Duodenal mucosa (tissue), 2 donors: ENCODE results near the gene PPARA.
"Not testable (repeated sequence)": the region's sequence is repeated elsewhere in the genome, so short reads cannot be mapped to it uniquely, and the experiment has no call there.

Experiments
- H3K27ac ChIP-seq: one replicate; pipeline ENCODE4 v1.7.0; 2013; ENCODE audit warnings: low read depth, low read length
- H3K27me3 ChIP-seq, 2 donors: one replicate each; pipeline ENCODE4 v1.7.0; 2013; ENCODE audit warnings: low read length in 2 of 2, control low read depth in 1 of 2; ENCODE audit not compliant: insufficient read depth in 2 of 2, control insufficient read depth in 1 of 2
- H3K36me3 ChIP-seq, 2 donors: one replicate each; pipeline ENCODE4 v1.7.0; 2013; ENCODE audit warnings: low read length in 2 of 2, control low read depth in 1 of 2; ENCODE audit not compliant: insufficient read depth in 2 of 2, control insufficient read depth in 1 of 2
- H3K4me1 ChIP-seq, 2 donors: one replicate each; pipeline ENCODE4 v1.7.0; 2013; ENCODE audit warnings: low read length in 2 of 2, control low read depth in 1 of 2; ENCODE audit not compliant: insufficient read depth in 2 of 2, control insufficient read depth in 1 of 2
- H3K4me3 ChIP-seq, 2 donors: one replicate each; pipeline ENCODE4 v1.7.0; 2013; ENCODE audit warnings: low read length in 2 of 2, low read depth in 1 of 2
- H3K9ac ChIP-seq, 2 donors: one replicate each; pipeline ENCODE4 v1.7.0; 2013; ENCODE audit warnings: low read length in 2 of 2, low read depth in 1 of 2
- H3K9me3 ChIP-seq, 2 donors: one replicate each; pipeline ENCODE4 v1.7.0; 2013; ENCODE audit warnings: low read length in 2 of 2, control low read depth in 1 of 2; ENCODE audit not compliant: control insufficient read depth in 1 of 2

The PPARA gene

DNA sequence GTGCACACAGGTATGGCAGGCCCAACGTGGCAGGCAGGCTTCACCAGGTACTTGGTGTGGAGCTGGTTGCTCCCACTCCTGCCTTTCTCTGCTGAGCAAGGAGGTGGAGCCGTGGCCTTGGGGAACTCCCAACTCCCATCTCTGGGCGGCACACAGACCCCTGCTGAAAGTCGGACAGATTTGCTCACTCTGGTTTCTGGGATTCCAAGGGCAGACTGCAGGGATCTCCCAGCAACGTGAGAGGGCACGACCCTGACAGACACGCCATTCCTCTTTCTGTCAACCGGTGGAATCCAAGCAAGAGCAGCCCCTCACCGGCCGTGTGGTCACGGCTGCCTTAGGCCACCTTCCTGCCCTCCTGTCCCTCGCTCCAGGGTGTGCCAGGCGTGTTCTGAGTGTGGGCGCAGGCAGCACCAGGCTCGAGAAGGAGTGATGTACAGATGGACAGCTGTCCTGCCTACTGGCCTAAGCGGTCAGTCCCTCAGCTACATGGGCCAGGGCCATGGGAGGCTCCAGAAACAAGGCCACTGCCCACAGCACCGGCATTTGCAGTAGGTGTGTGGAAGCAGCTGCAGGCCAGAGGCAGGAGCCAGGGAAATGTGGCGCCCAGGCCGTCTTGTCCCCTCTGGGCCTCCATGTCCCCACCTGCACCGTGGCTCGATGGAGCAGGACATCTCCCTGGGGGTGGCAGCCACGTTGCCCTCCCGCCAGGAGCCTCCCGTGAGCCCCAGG, 13.7 kb upstream of the PPARA start:
- H3K27ac ChIP-seq, result no peak overlapping the region
- no peak overlapping the region for H3K4me3 ChIP-seq
- no peaks in the 10 kb centered on the region for H3K36me3 ChIP-seq
- no peaks in the 10 kb centered on the region for H3K4me1 ChIP-seq
- no peak overlapping the region for H3K9ac ChIP-seq
- H3K27me3 ChIP-seq, result no peaks in the 10 kb centered on the region
- no peaks in the 10 kb centered on the region for H3K9me3 ChIP-seq

DNA sequence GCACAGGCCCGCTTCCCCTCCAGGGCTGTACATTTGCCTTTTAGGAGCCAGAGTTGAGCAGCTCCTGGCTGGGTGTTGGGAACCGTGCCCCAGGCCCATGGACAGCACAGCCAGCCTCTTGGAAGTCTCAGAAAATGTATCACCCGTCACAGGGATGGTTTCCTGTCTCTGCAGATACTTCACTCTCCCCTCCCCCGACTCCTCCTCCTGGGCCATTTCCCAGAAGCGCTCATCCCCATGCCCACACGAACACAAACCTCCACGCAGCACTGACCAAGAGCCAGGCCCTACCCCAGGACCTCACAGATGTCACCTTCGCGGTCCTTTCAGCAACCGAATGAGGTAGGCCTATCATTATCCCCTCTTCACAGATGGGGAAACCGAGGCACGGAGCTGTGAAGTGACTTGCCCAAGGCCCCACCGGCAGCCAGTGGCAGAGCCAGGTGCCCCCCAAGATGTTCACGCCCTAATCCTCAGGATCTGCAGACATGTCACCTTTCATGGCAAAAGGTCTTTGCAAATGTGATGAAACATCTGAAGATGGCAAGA, 13.0 kb upstream of the PPARA start:
- Histone ChIP-seq H3K27ac (no peak overlapping the region), H3K36me3 (no peaks in the 10 kb centered on the region), H3K27me3 (no peaks in the 10 kb centered on the region), H3K4me3 (no peak overlapping the region), H3K9ac (no peak overlapping the region), H3K4me1 (no peaks in the 10 kb centered on the region), H3K9me3 (no peaks in the 10 kb centered on the region)

DNA sequence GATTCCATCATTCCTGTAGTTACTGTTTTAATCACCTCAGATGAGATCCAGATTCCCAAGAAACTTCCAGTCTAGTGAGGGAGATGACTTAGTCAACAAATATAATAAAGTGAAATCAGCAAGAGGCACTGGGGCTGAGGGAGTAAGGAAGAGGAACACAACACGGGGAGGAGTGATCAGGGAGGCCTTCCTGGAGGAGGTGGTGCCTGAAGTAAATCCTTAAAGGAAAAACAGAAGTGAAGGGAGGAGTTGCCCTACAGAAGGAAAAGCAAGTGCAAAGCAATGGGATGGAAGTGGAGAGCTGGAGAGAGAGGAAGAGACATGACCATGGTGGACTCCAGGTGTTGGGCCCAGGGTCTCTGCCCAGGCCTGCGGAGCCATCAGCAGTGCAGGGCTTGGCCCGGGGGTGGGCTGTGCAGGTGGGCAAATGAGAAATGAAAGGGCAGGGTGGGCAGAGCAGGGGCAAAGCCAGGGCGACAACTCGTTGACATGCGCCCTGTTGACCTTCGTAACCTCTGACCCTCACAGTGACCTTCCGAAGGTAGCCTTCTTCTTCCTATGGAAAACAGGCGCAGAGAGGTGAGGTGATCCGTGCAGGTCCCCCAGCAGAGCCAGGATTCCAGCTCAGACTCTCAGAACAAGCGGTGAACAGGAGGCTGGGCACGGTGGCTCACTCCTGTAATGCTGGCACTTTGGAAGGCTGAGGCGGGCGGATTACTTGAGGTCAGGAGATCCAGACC, 12.1 kb upstream of the PPARA start:
- Histone ChIP-seq H3K4me1 (no peaks in the 10 kb centered on the region), H3K9ac (no peak overlapping the region), H3K36me3 (no peaks in the 10 kb centered on the region), H3K27ac (no peak overlapping the region), H3K9me3 (no peaks in the 10 kb centered on the region), H3K27me3 (no peaks in the 10 kb centered on the region), H3K4me3 (no peak overlapping the region)

DNA sequence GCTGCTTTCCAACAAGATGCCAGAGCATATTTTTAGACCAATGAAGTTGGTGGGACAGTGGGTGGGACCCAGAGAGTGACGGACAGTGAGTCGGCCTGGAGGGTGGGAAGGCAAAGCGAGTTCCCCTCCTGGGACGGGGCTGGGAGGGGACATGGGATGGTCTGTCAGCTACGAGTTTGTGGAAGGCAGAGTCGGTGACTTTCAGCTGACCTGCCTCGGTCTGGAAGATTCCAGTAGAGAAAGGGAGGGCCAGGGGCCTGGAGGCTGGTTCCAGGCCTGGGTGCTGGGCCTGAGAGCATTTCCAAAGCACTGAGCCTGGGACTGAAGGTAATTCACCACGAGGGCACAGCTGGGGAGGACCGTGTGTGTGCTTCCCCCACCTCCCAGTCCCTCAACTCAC, 10.9 kb upstream of the PPARA start:
- not testable (repeated sequence) for H3K27ac ChIP-seq, H3K36me3 ChIP-seq

DNA sequence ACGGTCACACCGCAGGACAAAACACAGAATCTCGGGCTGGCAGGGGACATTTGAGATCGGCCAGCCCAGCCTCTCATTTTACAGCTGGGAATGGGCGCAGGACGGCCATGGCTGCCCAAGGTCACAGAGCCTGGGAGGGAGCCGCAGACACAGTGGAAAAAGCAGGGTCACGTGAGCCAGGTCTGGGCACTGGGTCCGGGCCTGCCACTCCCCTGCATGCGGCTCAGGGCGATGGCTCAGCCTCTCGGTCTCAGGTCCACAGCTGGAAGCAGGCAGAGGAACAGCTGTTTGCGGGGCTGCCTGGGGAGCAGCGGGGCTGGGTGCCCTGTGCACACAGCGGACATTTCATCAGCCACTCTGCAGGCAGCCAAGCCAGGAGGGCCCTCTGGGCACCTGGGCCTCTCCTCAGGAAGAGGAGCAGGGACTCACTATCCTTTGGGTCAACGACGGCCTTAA, 10.4 kb upstream of the PPARA start:
- Histone ChIP-seq H3K9me3 (no peaks in the 10 kb centered on the region), H3K4me1 (peaks cover 0 to 4% of the 10 kb centered on the region in 2 donors), H3K27me3 (no peaks in the 10 kb centered on the region), H3K4me3 (no peak overlapping the region), H3K36me3 (no peaks in the 10 kb centered on the region), H3K27ac (no peak overlapping the region), H3K9ac (no peak overlapping the region)

More for the DNA sequence above, 10.9 kb upstream of the PPARA start:
- H3K4me3 ChIP-seq, H3K27me3 ChIP-seq, H3K9me3 ChIP-seq, H3K4me1 ChIP-seq, H3K9ac ChIP-seq: not testable (repeated sequence)

DNA sequence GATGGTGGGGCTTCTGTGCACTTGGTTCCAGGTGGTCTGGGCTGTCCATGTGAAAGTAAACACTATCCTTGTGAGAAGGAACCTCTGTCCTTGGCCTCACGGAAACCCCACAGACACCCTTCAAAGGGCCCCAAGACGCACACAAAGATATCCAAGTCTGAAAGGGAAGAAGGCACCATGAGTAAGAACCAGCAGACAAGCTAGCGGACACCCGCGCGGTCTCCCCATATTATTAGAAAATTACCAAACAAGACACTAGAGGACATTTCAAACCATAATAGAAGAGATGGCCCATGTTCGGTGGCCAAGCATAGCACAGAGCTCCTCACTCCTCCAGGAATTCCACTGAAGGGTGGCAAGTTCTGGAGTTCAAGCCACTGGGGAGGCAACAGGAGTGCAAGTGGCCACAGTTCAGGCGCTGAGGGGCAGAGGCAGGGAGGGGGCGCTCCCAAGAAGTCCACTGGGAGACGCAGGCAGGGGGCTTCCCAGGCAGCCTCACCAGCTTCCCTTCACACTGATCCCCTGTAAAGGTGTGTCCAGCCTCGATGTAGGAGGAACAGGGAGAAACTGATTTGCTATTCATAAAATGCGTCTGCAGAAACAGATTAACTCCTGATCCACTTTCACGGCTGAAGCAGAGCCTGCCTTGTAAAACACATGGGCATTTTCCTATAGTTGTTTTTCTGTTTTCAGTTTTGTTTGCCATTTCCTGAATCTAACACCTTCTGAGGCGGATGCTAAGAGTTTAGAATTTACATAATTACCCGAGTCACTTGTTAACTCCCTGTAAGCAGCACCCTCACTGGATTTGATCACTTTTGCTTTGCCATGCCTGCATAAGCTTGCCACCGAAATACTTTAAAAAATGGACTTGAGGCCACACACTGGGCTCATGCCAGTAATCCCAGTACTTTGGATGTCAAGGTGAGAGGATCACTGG, 9.1 kb upstream of the PPARA start:
- H3K27ac ChIP-seq, result no peak overlapping the region
- no peak overlapping the region for H3K9ac ChIP-seq
- H3K27me3 ChIP-seq, result no peaks in the 10 kb centered on the region
- H3K4me1 ChIP-seq, result peaks cover 0 to 4% of the 10 kb centered on the region in 2 donors
- no peaks in the 10 kb centered on the region for H3K36me3 ChIP-seq
- H3K9me3 ChIP-seq, result no peaks in the 10 kb centered on the region
- no peak overlapping the region for H3K4me3 ChIP-seq

DNA sequence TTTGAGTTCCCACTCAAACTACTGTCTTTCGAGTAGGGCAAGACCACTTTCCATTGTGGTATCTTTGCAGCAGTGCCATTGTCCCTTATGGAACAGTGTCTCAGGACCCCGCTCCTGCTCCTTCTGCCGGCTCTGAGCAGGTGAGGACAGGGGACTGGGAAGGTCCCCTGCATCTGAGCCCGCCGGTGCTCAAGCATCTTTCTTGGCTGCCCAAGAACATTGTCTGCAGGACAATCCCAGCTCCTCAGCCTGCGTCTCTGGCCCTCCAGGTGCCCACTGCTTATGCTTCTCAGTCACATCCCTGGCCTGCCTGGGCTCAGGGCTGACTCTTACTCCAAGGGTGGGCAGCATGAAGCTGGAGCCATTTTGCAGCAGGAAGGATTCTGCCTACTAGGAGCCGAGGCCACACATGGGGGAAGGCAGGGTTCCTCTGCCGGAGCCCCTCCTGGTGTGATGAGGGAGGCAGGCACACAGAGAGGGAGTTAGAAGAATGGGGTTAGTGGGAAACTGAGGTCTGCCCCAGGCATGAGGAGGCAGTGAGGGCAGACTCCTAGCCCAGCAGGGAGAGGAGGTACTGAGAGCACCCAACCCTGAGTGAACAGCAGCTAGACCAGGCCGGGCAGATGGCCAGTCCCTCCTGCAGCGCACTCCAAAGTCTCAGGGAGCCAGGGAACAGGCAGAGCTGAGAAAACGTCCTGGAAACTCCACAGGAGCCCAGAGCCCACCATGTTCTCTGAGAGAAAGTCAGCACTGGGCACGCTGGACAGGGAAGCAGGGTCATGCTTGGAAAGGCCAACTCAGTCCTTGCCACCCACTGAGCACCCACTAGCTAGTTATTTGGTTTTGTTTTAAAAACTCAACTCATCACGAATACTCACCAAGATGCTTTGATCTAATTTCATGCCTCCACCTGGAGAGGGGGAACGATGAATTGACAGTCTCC, 7.5 kb upstream of the PPARA start:
- Histone ChIP-seq H3K27me3 (no peaks in the 10 kb centered on the region), H3K4me1 (peaks cover 6 to 16% of the 10 kb centered on the region in 2 donors), H3K4me3 (no peak overlapping the region), H3K36me3 (no peaks in the 10 kb centered on the region), H3K27ac (no peak overlapping the region), H3K9ac (no peak overlapping the region), H3K9me3 (no peaks in the 10 kb centered on the region)

DNA sequence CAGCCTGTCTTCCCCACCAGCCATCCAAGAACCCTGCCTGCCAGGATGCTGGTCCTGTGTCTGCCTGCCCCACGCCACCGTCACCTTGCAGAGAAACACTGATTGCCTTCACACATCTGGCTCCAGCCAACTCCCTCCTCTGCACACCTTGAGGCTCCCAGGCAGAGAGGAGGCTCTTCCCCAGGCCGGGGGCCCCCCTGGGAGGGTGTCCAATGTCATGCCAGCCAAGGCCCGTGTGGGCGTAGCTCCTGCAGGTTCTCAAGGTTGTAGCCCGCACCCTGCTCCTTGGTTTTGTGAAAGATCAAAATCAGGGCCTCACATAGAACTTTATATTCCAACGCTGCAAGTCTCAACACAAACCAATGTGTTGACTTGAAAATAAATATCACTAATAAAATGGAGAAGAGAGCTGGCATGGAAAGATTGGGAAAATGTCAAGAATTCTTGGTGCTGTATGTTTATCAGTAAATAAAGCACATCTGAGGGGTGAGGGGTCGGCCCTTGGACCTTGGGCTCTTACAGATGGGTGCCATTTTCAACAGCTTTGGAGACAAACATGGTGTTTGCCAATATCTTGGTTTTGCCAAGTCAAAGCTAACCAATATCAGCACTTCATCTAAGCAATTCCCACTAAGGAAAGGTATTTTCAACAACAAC, 6.7 kb upstream of the PPARA start:
- peaks cover 14 to 24% of the 10 kb centered on the region in 2 donors for H3K4me1 ChIP-seq
- no peaks in the 10 kb centered on the region for H3K36me3 ChIP-seq
- no peaks in the 10 kb centered on the region for H3K27me3 ChIP-seq
- H3K27ac ChIP-seq, result no peak overlapping the region
- no peak overlapping the region for H3K9ac ChIP-seq
- H3K9me3 ChIP-seq, result no peaks in the 10 kb centered on the region
- H3K4me3 ChIP-seq, result no peak overlapping the region

DNA sequence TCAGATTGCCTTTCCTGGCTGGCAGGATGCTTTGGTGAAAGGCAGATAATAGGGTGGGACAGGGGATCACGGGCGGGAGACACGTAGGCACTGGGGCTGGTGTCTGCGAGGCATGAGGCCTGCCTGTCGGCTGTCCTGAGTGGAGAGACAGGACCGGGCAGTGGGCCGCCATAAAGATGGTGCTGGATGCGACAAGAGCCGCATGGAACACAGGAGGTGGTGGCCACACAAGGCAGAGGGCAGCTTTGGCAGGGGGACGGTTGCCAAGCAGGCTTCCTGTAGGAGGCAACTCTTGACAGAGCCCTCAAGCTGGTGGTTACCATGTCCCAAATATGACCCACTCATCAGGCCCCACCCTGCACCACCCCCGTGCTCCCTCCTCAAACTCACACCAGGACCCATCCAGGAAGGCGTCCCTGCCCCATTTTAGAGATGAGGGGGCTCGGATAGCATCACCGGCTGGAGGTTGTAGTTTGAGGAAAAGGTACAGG, 4.9 kb upstream of the PPARA start:
- no peaks in the 10 kb centered on the region for H3K27me3 ChIP-seq
- no peaks in the 10 kb centered on the region for H3K9me3 ChIP-seq
- H3K9ac ChIP-seq, result no peak overlapping the region
- H3K4me1 ChIP-seq, result peaks cover 26 to 31% of the 10 kb centered on the region in 2 donors
- no peak overlapping the region for H3K4me3 ChIP-seq
- H3K27ac ChIP-seq, result no peak overlapping the region
- no peaks in the 10 kb centered on the region for H3K36me3 ChIP-seq
